Upper lobe of right lung (tissue), 1 donor: ENCODE results near the gene RAB31. TPM values are rescaled to one million over a fixed set of nuclear protein-coding genes. Genes with fewer than 3 reads are reported as not detected.

Experiments
- ATAC-seq: fragments of 200-7000 bp; cut with Tn5 transposase; one replicate; pipeline ENCODE4 v1.9.1; 2020; ENCODE audit warnings: mild to moderate bottlenecking, moderate library complexity
- DNase-seq: peaks from one replicate; pipeline ENCODE4 v3.0.0-alpha.2; 2020
- H3K27ac ChIP-seq: fragments of 200-600 bp; one replicate; pipeline ENCODE4 v1.8.0; 2022
- H3K27me3 ChIP-seq: fragments of 200-600 bp; one replicate; pipeline ENCODE4 v1.8.0; 2022; ENCODE audit warnings: mild to moderate bottlenecking
- H3K36me3 ChIP-seq: fragments of 200-600 bp; one replicate; pipeline ENCODE4 v1.8.0; 2022
- H3K4me1 ChIP-seq: fragments of 200-600 bp; one replicate; pipeline ENCODE4 v1.8.0; 2022
- H3K4me3 ChIP-seq: fragments of 200-600 bp; one replicate; pipeline ENCODE4 v1.8.0; 2022; ENCODE audit warnings: mild to moderate bottlenecking
- H3K9me3 ChIP-seq: fragments of 200-600 bp; one replicate; pipeline ENCODE4 v1.8.0; 2022
- CTCF ChIP-seq: fragments of 200-600 bp; IDR thresholded peaks from one replicate; pipeline ENCODE4 v1.8.0; 2022; ENCODE audit warnings: antibody characterized with exemption
- intact Hi-C: fragments of 100-400 bp; cut with DNase I; formaldehyde crosslinking; loops from one replicate; pipeline ENCODE4 v1.11.0; 2022
- long read RNA-seq: library from polyadenylated mRNA; unstranded; transcript quantifications from one replicate; pipeline ENCODE4 v2.0.0, GENCODE V29; 2021
- total RNA-seq: library from RNA; stranded (reverse); fragmentation: NEBNext Ultra II Directional; extraction: Animal tissue kit (Norgen Biotek cat#: 25700); gene quantifications from one replicate; pipeline ENCODE4 v1.2.1, GENCODE V29; 2021
- donor health status: DM: no; HTN: yes; CAD: no; lungs with severe emphysema.

RAB31 gene, protein sequence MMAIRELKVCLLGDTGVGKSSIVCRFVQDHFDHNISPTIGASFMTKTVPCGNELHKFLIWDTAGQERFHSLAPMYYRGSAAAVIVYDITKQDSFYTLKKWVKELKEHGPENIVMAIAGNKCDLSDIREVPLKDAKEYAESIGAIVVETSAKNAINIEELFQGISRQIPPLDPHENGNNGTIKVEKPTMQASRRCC
- 137 TPM for total RNA-seq
- long read RNA-seq, full-length matches to known transcripts = 323 of 350 reads
- long read RNA-seq, partial matches to known transcripts = 4 of 350 reads
- long read RNA-seq, other reads (novel, unspliced or antisense) = 23 of 350 reads

GRCh38 chr18:9708057-9708433, at the start of gene RAB31:
Gene RAB31, plus strand, starts transcription at chr18:9708301. Its CDS starts 105 bp downstream, at chr18:9708406.
- no peak for TF ChIP-seq CTCF
- ATAC-seq (peak; percentile 91), DNase-seq (peak; percentile 92)
- H3K36me3 ChIP-seq = no peaks in the 10 kb centered on the region
- H3K4me1 ChIP-seq = peaks cover 11% of the 10 kb centered on the region
- intact Hi-C loops = no loop called here
- no peaks in the 10 kb centered on the region for H3K9me3 ChIP-seq
- H3K4me3 ChIP-seq = peak within 1 kb of the TSS; percentile 86
- H3K27ac ChIP-seq = peak within 1 kb of the TSS; percentile 88
- no peaks in the 10 kb centered on the region for H3K27me3 ChIP-seq

GRCh38 chr18:9659499-9660375, 48.4 kb upstream of the RAB31 start:
- no peak for DNase-seq
- ATAC-seq = peak; percentile 8
- intact Hi-C loops = no loop called here
- Histone ChIP-seq H3K4me3 (no peak overlapping the region), H3K4me1 (no peaks in the 10 kb centered on the region), H3K36me3 (no peaks in the 10 kb centered on the region), H3K9me3 (no peaks in the 10 kb centered on the region), H3K27ac (no peak overlapping the region), H3K27me3 (no peaks in the 10 kb centered on the region)
- no peak for TF ChIP-seq CTCF

DNA sequence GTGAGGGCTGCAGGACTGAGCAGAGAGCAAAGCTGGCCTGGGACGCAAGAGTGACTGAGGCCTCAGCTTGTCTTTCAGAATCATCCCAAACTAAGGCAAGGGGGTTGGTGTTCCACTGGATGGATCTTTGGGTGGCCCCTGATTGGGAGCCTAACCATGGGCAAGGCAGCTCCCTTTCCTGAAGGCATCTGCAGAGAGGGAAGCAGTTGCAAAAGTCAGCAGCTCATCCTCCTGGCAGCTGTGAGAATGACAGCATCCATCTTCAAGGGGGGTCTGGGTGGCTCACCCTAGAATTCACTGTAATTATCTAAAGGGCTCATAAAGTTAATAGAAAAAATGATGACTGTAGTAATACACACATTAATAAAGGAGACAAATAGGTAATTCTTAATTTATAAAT, 46.5 kb upstream of the RAB31 start:
- Histone ChIP-seq H3K36me3 (no peaks in the 10 kb centered on the region), H3K4me1 (no peaks in the 10 kb centered on the region), H3K9me3 (no peaks in the 10 kb centered on the region), H3K4me3 (no peak overlapping the region), H3K27me3 (no peaks in the 10 kb centered on the region), H3K27ac (no peak overlapping the region)
- intact Hi-C loops = no loop called here
- DNase-seq (no peak), ATAC-seq (no peak)
- TF ChIP-seq CTCF = no peak

DNA sequence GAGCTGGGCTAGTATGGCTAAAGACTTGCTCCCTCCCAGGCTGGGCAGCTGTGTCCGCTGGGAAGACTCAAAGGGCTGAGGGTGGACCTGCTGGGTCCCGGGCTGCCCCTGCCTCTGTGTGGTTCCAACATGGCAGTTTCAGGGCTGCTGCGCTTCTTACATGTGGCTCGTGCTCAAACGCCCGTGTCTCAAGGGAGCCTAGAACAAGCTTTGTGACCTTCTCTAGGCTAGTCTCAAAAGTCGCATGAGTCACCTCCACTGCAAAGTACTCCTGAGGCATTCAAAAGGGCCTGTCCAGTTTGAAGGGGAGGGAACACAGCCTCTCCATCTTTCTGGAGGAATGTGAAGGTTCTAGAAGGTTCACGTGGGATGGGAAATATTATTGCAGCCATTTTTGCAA, 44.7 kb upstream of the RAB31 start:
- intact Hi-C loops = no loop called here

DNA sequence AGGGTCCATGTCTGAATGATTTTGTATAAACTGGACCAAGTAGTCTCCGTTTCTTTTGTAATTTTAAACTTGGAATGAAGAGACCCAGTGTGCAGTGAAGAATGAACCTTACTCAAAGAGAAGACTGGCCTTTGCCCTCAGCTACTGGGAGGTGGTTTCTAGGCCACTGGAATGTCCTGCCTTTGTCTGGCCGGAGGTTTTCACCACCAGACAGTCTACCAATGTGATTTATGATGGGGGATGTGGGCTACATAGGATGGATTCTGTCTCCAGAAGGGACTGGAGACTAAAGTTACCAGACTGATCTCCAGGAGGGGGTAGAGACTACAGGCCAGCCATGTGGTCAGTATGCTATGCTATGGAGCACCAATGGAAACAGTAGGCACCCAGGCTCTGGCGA, 42.8 kb upstream of the RAB31 start:
- DNase-seq = no peak
- ATAC-seq = no peak
- Histone ChIP-seq H3K36me3 (no peaks in the 10 kb centered on the region), H3K9me3 (no peaks in the 10 kb centered on the region), H3K27me3 (no peaks in the 10 kb centered on the region), H3K27ac (no peak overlapping the region), H3K4me3 (no peak overlapping the region), H3K4me1 (no peaks in the 10 kb centered on the region)
- TF ChIP-seq CTCF = no peak
- intact Hi-C loops = no loop called here

More for the DNA sequence above, 44.7 kb upstream of the RAB31 start:
- no peaks in the 10 kb centered on the region for H3K27me3 ChIP-seq
- DNase-seq (no peak), ATAC-seq (peak; percentile 89)
- no peak for TF ChIP-seq CTCF
- H3K27ac ChIP-seq = no peak overlapping the region
- H3K9me3 ChIP-seq = no peaks in the 10 kb centered on the region
- H3K4me3 ChIP-seq = no peak overlapping the region
- no peaks in the 10 kb centered on the region for H3K4me1 ChIP-seq
- H3K36me3 ChIP-seq = no peaks in the 10 kb centered on the region
